Tibial artery (tissue), 4 donors: ENCODE measurements around the gene SYTL3.

Experiments
- DNase-seq, 2 donors: peaks; one replicate each; pipeline ENCODE4 v3.0.0-alpha.2; 2019
- H3K27ac ChIP-seq, 2 donors: fragments of 200-600 bp; sonication (generic) in 1 of 2; 1 replicate in 1 of 2; 2 replicates in 1 of 2; pipeline ENCODE4 v1.5.1; 2018 to 2019; ENCODE audit warnings: mild to moderate bottlenecking in 1 of 2
- H3K27me3 ChIP-seq, 2 donors: fragments of 200-600 bp; sonication (generic) in 1 of 2; one replicate each; pipeline versions ENCODE4 v1.5.1 to v1.6.0; 2016 to 2019
- H3K36me3 ChIP-seq, 3 donors: fragments of 200-600 bp; sonication (generic) in 2 of 3; one replicate each; pipeline ENCODE4 v1.5.1; 2016 to 2019; ENCODE audit warnings: mild to moderate bottlenecking in 2 of 3
- H3K4me1 ChIP-seq, 4 donors: fragments of 200-600 bp; sonication (generic) in 2 of 4; 1 replicate in 3 of 4; 2 replicates in 1 of 4; pipeline ENCODE4 v1.5.1; 2016 to 2019
- H3K4me3 ChIP-seq, 2 donors: fragments of 200-600 bp; sonication (generic) in 1 of 2; 1 replicate in 1 of 2; 2 replicates in 1 of 2; pipeline ENCODE4 v1.5.1; 2018 to 2019; ENCODE audit warnings: mild to moderate bottlenecking in 2 of 2
- H3K9me3 ChIP-seq, 3 donors: fragments of 200-600 bp; sonication (generic) in 1 of 3; one replicate each; pipeline ENCODE4 v1.5.1; 2016 to 2019
- intact Hi-C: fragments of 100-400 bp; cut with DNase I; formaldehyde crosslinking; loops from one replicate; pipeline ENCODE4 v1.15.0; 2023; ENCODE audit warnings: low total_unique reads
- TF ChIP-seq, protein P1 (sequence below), 2 experiments: fragments of 200-600 bp in 1 of 2; fragments of 450-650 bp in 1 of 2; IDR thresholded peaks; one replicate each; pipeline ENCODE4 v1.5.1; 2017 to 2019; ENCODE audit warnings: antibody characterized with exemption in 2 of 2, mild to moderate bottlenecking in 1 of 2, moderate library complexity in 1 of 2

Gene SYTL3

DNA sequence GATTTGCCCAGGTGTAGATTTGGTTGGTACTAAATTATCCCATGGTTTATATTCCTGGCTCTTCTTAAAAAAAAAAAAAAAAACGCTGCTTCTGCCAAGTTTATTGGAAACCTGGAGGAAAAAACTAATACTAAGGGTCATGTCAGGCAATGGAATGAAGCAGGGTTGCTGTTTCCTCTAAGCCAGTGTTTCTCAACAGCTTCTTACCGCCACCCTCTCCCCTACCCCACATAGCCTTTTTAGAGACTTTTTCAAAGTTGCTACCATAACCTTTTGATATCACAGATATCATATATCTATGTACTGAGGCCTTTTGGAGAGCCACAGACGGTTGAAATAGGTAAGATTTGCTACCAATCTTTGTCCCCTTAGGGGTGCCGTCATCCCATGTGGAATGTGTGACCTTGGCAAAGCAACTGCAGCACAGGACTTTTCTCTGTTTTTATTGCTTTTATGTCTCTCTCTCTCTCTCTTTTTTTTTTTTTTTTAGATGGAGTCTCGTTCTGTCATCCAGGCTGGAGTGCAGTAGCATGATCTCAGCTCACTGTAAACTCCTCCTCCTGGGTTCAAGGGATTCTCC is 35.0 kb downstream of the SYTL3 start:
- TF ChIP-seq, protein P1, sequence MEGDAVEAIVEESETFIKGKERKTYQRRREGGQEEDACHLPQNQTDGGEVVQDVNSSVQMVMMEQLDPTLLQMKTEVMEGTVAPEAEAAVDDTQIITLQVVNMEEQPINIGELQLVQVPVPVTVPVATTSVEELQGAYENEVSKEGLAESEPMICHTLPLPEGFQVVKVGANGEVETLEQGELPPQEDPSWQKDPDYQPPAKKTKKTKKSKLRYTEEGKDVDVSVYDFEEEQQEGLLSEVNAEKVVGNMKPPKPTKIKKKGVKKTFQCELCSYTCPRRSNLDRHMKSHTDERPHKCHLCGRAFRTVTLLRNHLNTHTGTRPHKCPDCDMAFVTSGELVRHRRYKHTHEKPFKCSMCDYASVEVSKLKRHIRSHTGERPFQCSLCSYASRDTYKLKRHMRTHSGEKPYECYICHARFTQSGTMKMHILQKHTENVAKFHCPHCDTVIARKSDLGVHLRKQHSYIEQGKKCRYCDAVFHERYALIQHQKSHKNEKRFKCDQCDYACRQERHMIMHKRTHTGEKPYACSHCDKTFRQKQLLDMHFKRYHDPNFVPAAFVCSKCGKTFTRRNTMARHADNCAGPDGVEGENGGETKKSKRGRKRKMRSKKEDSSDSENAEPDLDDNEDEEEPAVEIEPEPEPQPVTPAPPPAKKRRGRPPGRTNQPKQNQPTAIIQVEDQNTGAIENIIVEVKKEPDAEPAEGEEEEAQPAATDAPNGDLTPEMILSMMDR (IDR thresholded peaks at IDR 0.05) = no peak
- intact Hi-C loops = no loop called here
- Histone ChIP-seq H3K9me3 (no peaks in the 10 kb centered on the region), H3K4me1 (peaks cover 0 to 8% (median 3%) of the 10 kb centered on the region in 4 donors), H3K27me3 (no peaks in the 10 kb centered on the region), H3K27ac (no peak overlapping the region), H3K36me3 (no peaks in the 10 kb centered on the region), H3K4me3 (no peak overlapping the region)
- DNase-seq = peak in 1 of 2 donors; percentile 10

DNA sequence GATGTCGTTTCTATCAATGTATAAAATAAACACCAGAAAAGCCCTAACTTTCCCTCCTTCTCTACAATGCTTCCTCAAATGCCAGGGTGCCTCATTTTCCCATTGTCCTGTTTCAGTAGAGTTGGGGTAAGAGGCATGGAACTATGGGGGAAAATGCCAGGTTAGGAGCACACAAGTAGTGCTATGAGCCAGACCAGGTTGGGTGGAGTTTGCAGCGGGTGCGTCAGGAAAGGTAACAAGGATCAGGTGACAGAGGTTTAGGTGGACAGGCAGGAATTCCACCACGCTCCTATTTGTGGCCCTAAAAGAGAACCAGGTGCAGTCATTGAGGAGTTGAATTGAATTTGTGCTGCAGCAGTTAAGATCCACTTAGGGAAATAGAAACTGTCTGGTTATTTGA is 36.5 kb downstream of the SYTL3 start:
- intact Hi-C loops = no loop called here
- no peaks in the 10 kb centered on the region for H3K27me3 ChIP-seq
- H3K36me3 ChIP-seq = no peaks in the 10 kb centered on the region
- DNase-seq = peak in 1 of 2 donors; percentile 35
- TF ChIP-seq, protein P1 (IDR thresholded peaks at IDR 0.05) = no peak
- peaks cover 0 to 8% (median 3%) of the 10 kb centered on the region in 4 donors for H3K4me1 ChIP-seq
- H3K9me3 ChIP-seq = no peaks in the 10 kb centered on the region
- no peak overlapping the region for H3K4me3 ChIP-seq
- no peak overlapping the region for H3K27ac ChIP-seq

DNA sequence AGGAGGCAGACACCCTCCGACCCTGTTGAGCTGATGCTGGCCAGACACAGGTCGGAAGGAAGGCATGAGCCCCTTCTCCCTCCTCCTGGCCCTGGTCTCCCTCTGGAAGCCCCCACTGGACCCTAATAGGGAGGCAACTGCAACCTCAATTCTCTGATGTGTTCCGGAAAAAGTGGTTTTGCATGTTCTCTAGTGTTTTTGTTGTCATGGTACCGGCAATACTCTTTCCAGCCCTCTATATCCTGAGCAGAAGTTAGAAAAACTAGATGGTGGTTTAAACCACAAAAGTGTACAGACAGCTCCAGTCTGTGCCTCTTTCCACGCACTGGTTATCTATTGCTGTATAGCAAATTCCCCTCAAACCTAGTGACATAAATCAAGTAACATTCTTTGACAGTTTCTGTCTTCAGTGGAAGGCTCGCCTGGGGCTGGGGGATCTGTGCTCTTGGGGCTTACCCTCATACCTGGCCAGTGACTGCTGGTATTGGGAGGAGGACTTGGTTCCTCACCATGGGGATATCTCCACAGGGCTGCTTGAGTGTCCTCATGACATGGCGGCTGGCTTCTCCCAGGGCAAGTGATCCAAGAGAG is 37.0 kb downstream of the SYTL3 start:
- Histone ChIP-seq H3K27me3 (no peaks in the 10 kb centered on the region), H3K36me3 (no peaks in the 10 kb centered on the region), H3K4me1 (peaks cover 0 to 8% (median 3%) of the 10 kb centered on the region in 4 donors), H3K27ac (no peak overlapping the region), H3K9me3 (no peaks in the 10 kb centered on the region), H3K4me3 (no peak overlapping the region)
- DNase-seq = peak in 1 of 2 donors; percentile 50
- TF ChIP-seq, protein P1 (IDR thresholded peaks at IDR 0.05) = no peak
- intact Hi-C loops = no loop called here

DNA sequence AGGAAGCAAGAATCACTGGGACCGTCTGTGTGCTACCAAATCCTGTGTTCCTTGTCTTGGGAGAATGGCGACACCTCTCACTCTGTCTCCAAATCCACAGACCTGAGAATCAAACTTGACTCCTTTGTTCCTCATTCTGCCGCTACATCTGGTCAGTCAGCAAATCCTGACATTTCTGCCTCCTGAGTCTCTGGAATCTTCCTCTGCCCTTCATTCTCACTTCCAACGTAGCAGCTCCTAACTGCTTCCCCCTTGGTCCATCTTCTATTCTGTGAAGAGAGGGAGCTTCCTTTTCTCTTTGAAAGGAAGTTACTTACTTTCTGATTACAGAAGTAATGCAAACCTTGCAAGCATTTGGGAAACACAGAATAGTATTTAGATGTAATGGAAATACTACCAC is 37.7 kb downstream of the SYTL3 start:
- peaks cover 0 to 8% (median 3%) of the 10 kb centered on the region in 4 donors for H3K4me1 ChIP-seq
- intact Hi-C loops = no loop called here
- no peaks in the 10 kb centered on the region for H3K36me3 ChIP-seq
- H3K27me3 ChIP-seq = no peaks in the 10 kb centered on the region
- H3K27ac ChIP-seq = no peak overlapping the region
- no peak overlapping the region for H3K4me3 ChIP-seq
- TF ChIP-seq, protein P1 (IDR thresholded peaks at IDR 0.05) = no peak
- DNase-seq = no peak
- H3K9me3 ChIP-seq = no peaks in the 10 kb centered on the region

DNA sequence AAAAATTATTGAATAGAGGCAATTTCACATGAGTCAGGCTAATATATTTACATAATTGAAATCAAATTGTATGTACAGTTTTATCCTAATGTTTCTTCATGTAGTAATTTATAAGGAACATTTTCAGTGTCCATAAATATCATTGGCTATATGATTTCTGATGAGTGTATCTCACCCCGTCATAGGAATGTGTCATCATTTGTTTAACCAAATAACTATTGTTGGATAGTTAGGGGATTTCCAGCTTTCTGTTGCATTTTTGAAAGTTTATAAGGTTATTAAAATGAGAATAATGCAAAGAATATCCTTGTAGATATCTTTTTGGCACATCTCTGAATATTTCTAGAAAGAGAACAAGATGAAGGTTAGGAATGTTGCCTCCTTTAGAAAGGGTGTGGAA is 39.0 kb downstream of the SYTL3 start:
- TF ChIP-seq, protein P1 (IDR thresholded peaks at IDR 0.05) = no peak
- Histone ChIP-seq H3K4me3 (no peak overlapping the region), H3K36me3 (no peaks in the 10 kb centered on the region), H3K27ac (no peak overlapping the region), H3K9me3 (no peaks in the 10 kb centered on the region), H3K27me3 (no peaks in the 10 kb centered on the region), H3K4me1 (peaks cover 0 to 8% (median 3%) of the 10 kb centered on the region in 4 donors)
- no peak for DNase-seq
- intact Hi-C loops = no loop called here
